MM.1S (cell line): ENCODE results near the gene SLC39A6.

ENCODE experiments used
- DNase-seq: peaks from one replicate; pipeline ENCODE4 v3.0.0-alpha.2; 2015
- H2AFZ ChIP-seq: fragments of 300-600 bp; sonication (generic); 2 replicates; pipeline ENCODE4 v1.6.0; 2016; ENCODE audit warnings: antibody characterized with exemption, low read length
- H3F3A ChIP-seq: fragments of 300-600 bp; sonication (generic); 2 replicates; pipeline ENCODE4 v1.6.1; 2016; ENCODE audit warnings: mild to moderate bottlenecking, antibody characterized with exemption, low read length, moderate library complexity, mixed read lengths; ENCODE audit not compliant: insufficient read depth
- H3K27ac ChIP-seq: fragments of 300-600 bp; sonication (generic); 2 replicates; pipeline ENCODE4 v1.5.1; 2016; ENCODE audit warnings: mild to moderate bottlenecking, low read length
- H3K27me3 ChIP-seq: fragments of 300-600 bp; sonication (generic); replicated peaks from 2 replicates; pipeline ENCODE4 v1.6.0; 2016; ENCODE audit warnings: low read length; ENCODE audit not compliant: insufficient read depth
- H3K36me3 ChIP-seq: fragments of 300-600 bp; sonication (generic); replicated peaks from 2 replicates; pipeline ENCODE4 v1.6.1; 2016; ENCODE audit warnings: mild to moderate bottlenecking, low read length, mixed read lengths; ENCODE audit not compliant: insufficient read depth
- H3K4me1 ChIP-seq: fragments of 300-600 bp; sonication (generic); 2 replicates; pipeline ENCODE4 v1.6.1; 2016; ENCODE audit warnings: low read length, mixed read lengths
- H3K4me2 ChIP-seq: fragments of 300-600 bp; sonication (generic); 2 replicates; pipeline ENCODE4 v1.6.0; 2016; ENCODE audit warnings: low read depth, low read length
- H3K4me3 ChIP-seq: fragments of 300-600 bp; sonication (generic); 2 replicates; pipeline ENCODE4 v1.5.1; 2016; ENCODE audit warnings: low read length, mixed read lengths
- H3K79me2 ChIP-seq: fragments of 300-600 bp; sonication (generic); 2 replicates; pipeline ENCODE4 v1.6.1; 2016; ENCODE audit warnings: mixed run types, low read length, mixed read lengths
- H3K9ac ChIP-seq: fragments of 300-600 bp; sonication (generic); 2 replicates; pipeline ENCODE4 v1.6.1; 2016; ENCODE audit warnings: low read length, mixed read lengths
- H3K9me2 ChIP-seq: fragments of 300-600 bp; sonication (generic); replicated peaks from 2 replicates; pipeline ENCODE4 v1.6.1; 2016; ENCODE audit warnings: mild to moderate bottlenecking, low read length, mixed read lengths; ENCODE audit not compliant: insufficient read depth
- H3K9me3 ChIP-seq: fragments of 300-600 bp; sonication (generic); replicated peaks from 2 replicates; pipeline ENCODE4 v1.6.1; 2016; ENCODE audit warnings: mild to moderate bottlenecking, low read length, mixed read lengths; ENCODE audit not compliant: insufficient read depth
- H4K20me1 ChIP-seq: fragments of 300-600 bp; sonication (generic); 2 replicates; pipeline ENCODE4 v1.6.1; 2016; ENCODE audit warnings: mild to moderate bottlenecking, low read length, moderate library complexity, mixed read lengths; ENCODE audit not compliant: insufficient read depth
- CTCF ChIP-seq: fragments of 300-600 bp; sonication (generic); IDR thresholded peaks from 2 replicates; pipeline ENCODE4 v1.5.1; 2016; ENCODE audit warnings: antibody characterized with exemption, low read length, mixed read lengths
- EZH2 ChIP-seq: fragments of 300-600 bp; sonication (generic); optimal IDR thresholded peaks from 2 replicates; pipeline ENCODE3; 2017; ENCODE audit warnings: low read depth, mild to moderate bottlenecking, antibody characterized with exemption, low read length, mixed read lengths
- EZH2phosphoT487 ChIP-seq: fragments of 300-600 bp; sonication (generic); IDR thresholded peaks from 2 replicates; pipeline ENCODE4 v1.6.1; 2018; ENCODE audit warnings: antibody characterized with exemption, low read length

The SLC39A6 gene

GRCh38 chr18:36058674-36059073, 70.5 kb downstream of the SLC39A6 start:
- Histone ChIP-seq H3K9me3 (no peaks in the 10 kb centered on the region), H3K27me3 (no peaks in the 10 kb centered on the region), H3K9ac (no peak overlapping the region), H3K27ac (no peak overlapping the region), H3K36me3 (no peaks in the 10 kb centered on the region), H3K4me1 (no peaks in the 10 kb centered on the region), H3F3A (no peaks in the 10 kb centered on the region), H3K79me2 (peaks cover 97% of the 10 kb centered on the region), H3K4me3 (no peak overlapping the region), H4K20me1 (peaks cover 7% of the 10 kb centered on the region; the same call in 1 of the 2 replicates), H3K9me2 (no peaks in the 10 kb centered on the region), H2AFZ (no peak overlapping the region), H3K4me2 (no peak overlapping the region)
- no peak for TF ChIP-seq EZH2
- no peak for TF ChIP-seq EZH2phosphoT487
- TF ChIP-seq CTCF = no peak
- DNase-seq = no peak
